ENCODE measurements around the gene KANSL1. TPM values are rescaled to one million over a fixed set of nuclear protein-coding genes. Genes with fewer than 3 reads are reported as not detected.

Gene KANSL1
- total and polyA plus RNA-seq, 10 of the 15 experiments (the other 5 are each of a cell fraction or from before 2014, with no cell fraction given), result 4.7 to 60.6 (median 28.0) TPM

DNA sequence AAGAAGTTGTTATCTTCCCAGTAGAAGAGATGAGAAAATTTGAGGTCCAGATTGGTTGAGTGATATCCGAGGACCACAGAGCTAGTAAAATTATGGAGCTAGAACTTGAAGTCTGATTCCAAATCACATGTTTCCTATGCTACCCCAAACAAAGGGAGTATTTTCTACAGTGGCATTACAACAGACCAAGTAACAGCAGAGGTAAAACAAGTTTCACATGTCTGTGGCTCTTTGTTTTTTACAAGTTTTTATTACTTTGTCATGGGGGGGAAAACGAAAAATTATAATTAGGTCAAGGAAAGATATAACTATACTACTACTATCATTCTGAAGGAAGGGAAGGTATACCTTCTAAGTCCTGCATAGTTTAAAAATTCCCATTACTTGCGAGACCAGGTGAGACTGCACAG, 49.4 kb downstream of the KANSL1 start:
- FAIRE-seq, result no peak
- H3K79me2 ChIP-seq (ENCODE audit: control insufficient read depth, insufficient read depth, low read length), result peaks cover 93% of the 10 kb centered on the region
- CTCF ChIA-PET, result interaction anchor here (1.0 to 8.3 kb wide), 9 partner anchors 12 to 100 kb away, joined by 3 to 110 read pairs (median 5); partner anchors contain the start of gene KANSL1
- no peaks in the 10 kb centered on the region for H3K9me3 ChIP-seq (replicated peaks; ENCODE audit: control insufficient read depth, insufficient read depth, low read length)
- H3K4me2 ChIP-seq (ENCODE audit: control insufficient read depth, insufficient read depth), result peak overlapping the region; percentile 89
- SMC1A ChIA-PET (ENCODE audit: uncharacterized antibody, unreplicated experiment), result interaction anchor here (0.9 to 8.3 kb wide), 8 partner anchors 10 to 49 kb away, joined by 3 to 207 read pairs (median 19); partner anchors contain the start of gene KANSL1
- peaks cover 7% of the 10 kb centered on the region; the same call in 1 of the 2 replicates for H4K20me1 ChIP-seq (ENCODE audit: control insufficient read depth, insufficient read depth)
- H2AFZ ChIP-seq (ENCODE audit: control insufficient read depth, low read depth, low read length), result no peak overlapping the region
- H3K4me1 ChIP-seq (ENCODE audit: control insufficient read depth, insufficient read depth, low read length), result peaks cover 85% of the 10 kb centered on the region
- DNase-seq (ENCODE audit: low read depth, low spot score), result no peak
- RAD21 ChIA-PET (ENCODE audit: unreplicated experiment), result interaction anchor here (0.6 to 8.3 kb wide), 8 partner anchors 12 to 1768 kb away, joined by 3 to 130 read pairs (median 9); no protein-coding TSS in a partner anchor
- 2% methylated on average over 3 of the region's 3 CpGs for WGBS (ENCODE audit: insufficient coverage, insufficient replicate concordance, low lambda C conversion rate, missing lambda C conversion rate)
- no peaks in the 10 kb centered on the region for H3K36me3 ChIP-seq (ENCODE audit: control insufficient read depth in 2 of 2, insufficient read depth in 2 of 2, low read length in 1 of 2)
- intact Hi-C loops (cut with micrococcal nuclease; ENCODE audit: unreplicated experiment), result no loop called here
- H3K4me3 ChIP-seq, result peak overlapping the region; percentile 29
- ATAC-seq, result peak; percentile 8
- POLR2A ChIA-PET, result interaction anchor here (0.5 to 5.9 kb wide), 11 partner anchors 11 to 576 kb away, joined by 3 to 124 read pairs (median 8); partner anchors contain the start of gene KANSL1
- H3K27me3 ChIP-seq (replicated peaks in 1 of 2; ENCODE audit: control insufficient read depth in 2 of 2, insufficient read depth in 2 of 2, low read length in 1 of 2), result no peaks in the 10 kb centered on the region
- in situ Hi-C loops (cut with MboI), result loop anchor here (25.0 kb wide), 1 partner anchor 557 kb away; no protein-coding TSS in a partner anchor
- peak overlapping the region; percentile 38 for H3K27ac ChIP-seq (ENCODE audit: control insufficient read depth, insufficient read depth)
- H3K9ac ChIP-seq (ENCODE audit: control insufficient read depth, insufficient read depth, low read length), result no peak overlapping the region
- no TSS peak for BruUV-seq (replicated peaks)
- TF ChIP-seq ATF7 (IDR thresholded peaks at IDR 0.05; ENCODE audit: low read depth) (peak; percentile 49; the same call in 1 of the 2 replicates), STAT3 (IDR thresholded peaks at IDR 0.05; ENCODE audit: low read depth, low read length) (no peak; the same call in 1 of the 2 replicates), EP300 (IDR thresholded peaks at IDR 0.05; ENCODE audit: borderline replicate concordance in 1 of 2, control insufficient read depth in 1 of 2, low read depth in 2 of 2, low read length in 2 of 2) (peak in 1 of 2 experiments; percentile 70; a peak in 2 of 4 replicates), ZSCAN29 (IDR thresholded peaks at IDR 0.05) (no peak), IKZF2 (IDR thresholded peaks at IDR 0.05) (peak; percentile 54 to 64; a peak in 2 of 4 replicates), SMAD5 (IDR thresholded peaks at IDR 0.05; ENCODE audit: low read depth) (no peak), FOXK2 (IDR thresholded peaks at IDR 0.05) (no peak), ZNF384 (IDR thresholded peaks at IDR 0.05; ENCODE audit: borderline replicate concordance, low read depth, low read length) (peak; percentile 52; the same call in 1 of the 2 replicates), IKZF1 (conservative IDR thresholded peaks at IDR 0.05) (peak; percentile 48; the same call in 1 of the 2 replicates), CREB1 (IDR thresholded peaks at IDR 0.05; ENCODE audit: low read depth) (no peak), ASH2L (IDR thresholded peaks at IDR 0.05; ENCODE audit: borderline replicate concordance, low read depth) (no peak), RUNX3 (IDR thresholded peaks at IDR 0.05; ENCODE audit: low read length) (no peak), KLF5 (IDR thresholded peaks at IDR 0.05; ENCODE audit: partially characterized antibody) (no peak), TARDBP (IDR thresholded peaks at IDR 0.05; ENCODE audit: borderline replicate concordance) (no peak), SIX5 (IDR thresholded peaks at IDR 0.05; ENCODE audit: low read depth, low read length, severe bottlenecking) (no peak), ZNF217 (IDR thresholded peaks at IDR 0.05) (peak; percentile 42; the same call in 1 of the 2 replicates)
- TF ChIP-seq, protein P1, sequence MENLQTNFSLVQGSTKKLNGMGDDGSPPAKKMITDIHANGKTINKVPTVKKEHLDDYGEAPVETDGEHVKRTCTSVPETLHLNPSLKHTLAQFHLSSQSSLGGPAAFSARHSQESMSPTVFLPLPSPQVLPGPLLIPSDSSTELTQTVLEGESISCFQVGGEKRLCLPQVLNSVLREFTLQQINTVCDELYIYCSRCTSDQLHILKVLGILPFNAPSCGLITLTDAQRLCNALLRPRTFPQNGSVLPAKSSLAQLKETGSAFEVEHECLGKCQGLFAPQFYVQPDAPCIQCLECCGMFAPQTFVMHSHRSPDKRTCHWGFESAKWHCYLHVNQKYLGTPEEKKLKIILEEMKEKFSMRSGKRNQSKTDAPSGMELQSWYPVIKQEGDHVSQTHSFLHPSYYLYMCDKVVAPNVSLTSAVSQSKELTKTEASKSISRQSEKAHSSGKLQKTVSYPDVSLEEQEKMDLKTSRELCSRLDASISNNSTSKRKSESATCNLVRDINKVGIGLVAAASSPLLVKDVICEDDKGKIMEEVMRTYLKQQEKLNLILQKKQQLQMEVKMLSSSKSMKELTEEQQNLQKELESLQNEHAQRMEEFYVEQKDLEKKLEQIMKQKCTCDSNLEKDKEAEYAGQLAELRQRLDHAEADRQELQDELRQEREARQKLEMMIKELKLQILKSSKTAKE (IDR thresholded peaks at IDR 0.05; ENCODE audit: low read depth, poor library complexity, severe bottlenecking), result peak; percentile 68
- TF ChIP-seq, protein P2, sequence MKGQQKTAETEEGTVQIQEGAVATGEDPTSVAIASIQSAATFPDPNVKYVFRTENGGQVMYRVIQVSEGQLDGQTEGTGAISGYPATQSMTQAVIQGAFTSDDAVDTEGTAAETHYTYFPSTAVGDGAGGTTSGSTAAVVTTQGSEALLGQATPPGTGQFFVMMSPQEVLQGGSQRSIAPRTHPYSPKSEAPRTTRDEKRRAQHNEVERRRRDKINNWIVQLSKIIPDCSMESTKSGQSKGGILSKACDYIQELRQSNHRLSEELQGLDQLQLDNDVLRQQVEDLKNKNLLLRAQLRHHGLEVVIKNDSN (IDR thresholded peaks at IDR 0.05; ENCODE audit: borderline replicate concordance, extremely low read length, insufficient read depth, low read depth, low read length), result no peak
- TF ChIP-seq, protein P3, sequence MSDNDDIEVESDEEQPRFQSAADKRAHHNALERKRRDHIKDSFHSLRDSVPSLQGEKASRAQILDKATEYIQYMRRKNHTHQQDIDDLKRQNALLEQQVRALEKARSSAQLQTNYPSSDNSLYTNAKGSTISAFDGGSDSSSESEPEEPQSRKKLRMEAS (IDR thresholded peaks at IDR 0.05; ENCODE audit: low read depth, low read length), result no peak; the same call in 1 of the 2 replicates
